NCI-H2029 treated with DMSO at 0.1 percent for 48 hours (cell line): ENCODE data around the gene MBD6.
"Not testable (repeated sequence)": the region's sequence is repeated elsewhere in the genome, so short reads cannot be mapped to it uniquely, and the experiment has no call there.

Experiments
- DNase-seq: peaks from one replicate; lab custom pipeline; 2025; lab: John Stamatoyannopoulos, UW

Gene MBD6

GRCh38 chr12:57515408-57515933, 7.2 kb upstream of the MBD6 start:
- DNase-seq: no peak

GRCh38 chr12:57515934-57516541, 6.6 kb upstream of the MBD6 start:
- DNase-seq: no peak

GRCh38 chr12:57516617-57517153, 5.9 kb upstream of the MBD6 start:
- DNase-seq: no peak

- DNase-seq: no peak
Observed at GRCh38 chr12:57517187-57517586, 5.4 kb upstream of the MBD6 start.

GRCh38 chr12:57517718-57518117, 4.9 kb upstream of the MBD6 start:
- DNase-seq: not testable (repeated sequence)

GRCh38 chr12:57518176-57518919, 4.3 kb upstream of the MBD6 start:
- DNase-seq: no peak

- DNase-seq: no peak
Observed at GRCh38 chr12:57518920-57519795, 3.5 kb upstream of the MBD6 start.

- DNase-seq: no peak
Observed at GRCh38 chr12:57519796-57520052, 2.9 kb upstream of the MBD6 start.

- peak; percentile 94 for DNase-seq
Observed at GRCh38 chr12:57520053-57520818, 2.4 kb upstream of the MBD6 start, which contains the start of gene DDIT3. Gene DDIT3 (minus strand): TSS chr12:57520514. CDS start chr12:57517406, 3,108 bp downstream.

- no peak for DNase-seq
Observed at GRCh38 chr12:57521525-57522010, 1.1 kb upstream of the MBD6 start.

GRCh38 chr12:57522887-57523705, 472 bp downstream of the MBD6 start:
- DNase-seq: no peak

GRCh38 chr12:57523706-57524614, 1.3 kb downstream of the MBD6 start:
- DNase-seq: no peak

GRCh38 chr12:57524814-57525614, 2.4 kb downstream of the MBD6 start:
- no peak for DNase-seq

GRCh38 chr12:57525615-57526383, 3.2 kb downstream of the MBD6 start:
- no peak for DNase-seq

- DNase-seq: no peak
Observed at GRCh38 chr12:57526477-57527126, 4.0 kb downstream of the MBD6 start.

GRCh38 chr12:57527184-57527583, 4.6 kb downstream of the MBD6 start:
- no peak for DNase-seq

GRCh38 chr12:57528176-57528575, 5.6 kb downstream of the MBD6 start:
- DNase-seq: no peak
